GM19328 (cell line): ENCODE data around the gene COL6A2.

Experiments
- ATAC-seq: cut with Tn5 transposase; IDR thresholded peaks from one replicate; pipeline ENCODE4 v1.9.1; 2021; ENCODE audit warnings: mild to moderate bottlenecking, moderate library complexity; ENCODE audit not compliant: unreplicated experiment

COL6A2 gene

GRCh38 chr21:46112725-46113215 lies 14.9 kb downstream of the COL6A2 start:
- ATAC-seq: no peak

GRCh38 chr21:46113497-46114176 lies 15.7 kb downstream of the COL6A2 start:
- ATAC-seq: no peak

- ATAC-seq: no peak
These were observed 17.1 kb downstream of the COL6A2 start for GRCh38 chr21:46114963-46115362.

- no peak for ATAC-seq
These were observed 17.7 kb downstream of the COL6A2 start for GRCh38 chr21:46115441-46116188.

- no peak for ATAC-seq
These were observed 18.4 kb downstream of the COL6A2 start for GRCh38 chr21:46116189-46116775.

- no peak for ATAC-seq
These were observed 19.1 kb downstream of the COL6A2 start for GRCh38 chr21:46116776-46117585.

GRCh38 chr21:46117586-46118315 lies 19.8 kb downstream of the COL6A2 start:
- ATAC-seq: no peak

GRCh38 chr21:46118316-46119143 lies 20.6 kb downstream of the COL6A2 start:
- no peak for ATAC-seq

GRCh38 chr21:46119144-46119636 lies 21.3 kb downstream of the COL6A2 start:
- no peak for ATAC-seq

GRCh38 chr21:46119637-46120271 lies 21.8 kb downstream of the COL6A2 start:
- no peak for ATAC-seq

GRCh38 chr21:46120301-46121285 lies 22.7 kb downstream of the COL6A2 start:
- ATAC-seq: no peak

GRCh38 chr21:46121286-46122221 lies 23.6 kb downstream of the COL6A2 start:
- ATAC-seq: no peak

GRCh38 chr21:46122237-46122671 lies 24.3 kb downstream of the COL6A2 start:
- no peak for ATAC-seq

- no peak for ATAC-seq
These were observed 25.1 kb downstream of the COL6A2 start for GRCh38 chr21:46122758-46123683.
